GM18498 (cell line): ENCODE results near the gene ZNF330.

Experiments used
- ATAC-seq: cut with Tn5 transposase; IDR thresholded peaks from one replicate; pipeline ENCODE4 v1.9.1; 2021; ENCODE audit warnings: mild to moderate bottlenecking, moderate library complexity; ENCODE audit not compliant: unreplicated experiment

The ZNF330 gene

GRCh38 chr4:141229408-141230101 lies 8.9 kb downstream of the ZNF330 start:
- ATAC-seq = peak; percentile 76

GRCh38 chr4:141233673-141234072 lies 13.0 kb downstream of the ZNF330 start:
- no peak for ATAC-seq

DNA sequence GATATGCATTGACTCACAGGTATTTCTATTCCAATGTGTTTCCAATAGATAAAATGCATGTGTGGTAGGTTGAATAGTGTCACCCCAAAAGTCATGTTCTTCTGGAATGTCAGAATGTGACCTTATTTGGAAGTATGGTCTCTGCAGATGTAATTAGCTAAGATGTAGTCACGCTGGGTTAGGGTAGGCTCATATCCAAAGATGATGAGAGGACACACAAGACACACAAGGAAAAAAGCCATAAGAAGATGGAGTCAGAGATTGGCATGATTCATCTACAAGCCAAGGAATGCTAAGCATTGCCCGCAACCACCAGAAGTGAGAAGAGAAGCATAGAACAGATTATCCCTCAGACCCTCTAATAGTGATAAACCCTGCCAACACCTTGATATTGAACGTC lies 17.5 kb downstream of the ZNF330 start:
- ATAC-seq = no peak

DNA sequence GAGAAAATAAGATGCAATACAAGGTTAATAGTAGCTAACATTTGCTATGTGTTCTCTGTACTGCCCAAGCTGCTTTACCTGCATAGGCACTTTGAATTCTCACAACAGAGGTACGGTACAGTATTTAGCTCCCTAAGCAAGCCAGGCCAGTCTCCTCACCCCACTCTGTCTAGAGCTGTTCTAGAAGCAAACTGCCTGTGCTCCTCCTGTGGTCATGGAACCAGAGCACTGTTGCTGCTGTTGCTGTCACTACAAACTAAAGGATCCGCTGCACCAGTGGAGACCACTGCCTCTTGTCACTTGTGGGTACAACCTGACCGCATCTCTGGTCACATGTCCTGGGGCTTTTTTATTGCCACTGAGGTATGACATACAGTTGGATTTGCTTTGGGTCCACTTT lies 19.6 kb downstream of the ZNF330 start:
- peak; percentile 7 for ATAC-seq

DNA sequence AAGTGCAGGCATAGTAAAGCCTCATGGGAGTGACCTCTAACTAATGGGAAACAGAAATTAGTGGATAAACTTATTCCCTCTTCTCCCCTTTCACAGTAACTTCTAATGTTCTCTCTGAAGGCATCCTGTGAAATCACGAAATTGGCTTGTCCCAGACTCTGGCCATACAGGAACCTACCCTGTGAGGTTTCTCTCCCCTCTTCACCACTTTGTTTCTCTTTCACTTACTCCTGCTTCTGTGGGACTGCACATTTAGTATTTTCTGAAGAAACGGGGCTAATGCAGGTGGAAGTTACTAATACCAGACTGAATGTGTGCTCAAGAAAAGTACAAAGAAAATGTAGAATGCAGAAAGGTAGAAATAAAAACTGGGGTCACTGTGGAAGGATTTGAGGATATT lies 20.0 kb downstream of the ZNF330 start:
- ATAC-seq = peak; percentile 61

GRCh38 chr4:141241986-141242385 lies 21.3 kb downstream of the ZNF330 start:
- ATAC-seq = no peak

DNA sequence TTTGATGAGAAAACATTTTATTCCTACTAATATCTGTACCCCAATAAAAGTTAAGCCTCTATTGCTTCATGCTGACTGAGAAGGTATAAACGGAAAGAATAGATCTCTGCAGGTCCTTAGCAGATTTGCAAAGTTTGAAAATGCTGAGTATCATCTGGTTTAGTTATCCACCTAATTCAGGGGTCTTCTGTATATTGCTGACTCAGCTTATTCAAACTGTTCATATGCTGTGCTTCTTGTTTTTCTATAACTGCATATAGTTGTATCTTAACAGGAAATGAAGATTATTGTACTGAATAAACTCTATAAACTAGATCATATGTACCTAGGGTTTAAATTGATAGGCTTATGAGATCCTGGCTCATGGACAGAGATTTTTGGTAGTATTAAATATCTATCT lies 23.7 kb downstream of the ZNF330 start:
- no peak for ATAC-seq

GRCh38 chr4:141246243-141246642 lies 25.5 kb downstream of the ZNF330 start:
- no peak for ATAC-seq

DNA sequence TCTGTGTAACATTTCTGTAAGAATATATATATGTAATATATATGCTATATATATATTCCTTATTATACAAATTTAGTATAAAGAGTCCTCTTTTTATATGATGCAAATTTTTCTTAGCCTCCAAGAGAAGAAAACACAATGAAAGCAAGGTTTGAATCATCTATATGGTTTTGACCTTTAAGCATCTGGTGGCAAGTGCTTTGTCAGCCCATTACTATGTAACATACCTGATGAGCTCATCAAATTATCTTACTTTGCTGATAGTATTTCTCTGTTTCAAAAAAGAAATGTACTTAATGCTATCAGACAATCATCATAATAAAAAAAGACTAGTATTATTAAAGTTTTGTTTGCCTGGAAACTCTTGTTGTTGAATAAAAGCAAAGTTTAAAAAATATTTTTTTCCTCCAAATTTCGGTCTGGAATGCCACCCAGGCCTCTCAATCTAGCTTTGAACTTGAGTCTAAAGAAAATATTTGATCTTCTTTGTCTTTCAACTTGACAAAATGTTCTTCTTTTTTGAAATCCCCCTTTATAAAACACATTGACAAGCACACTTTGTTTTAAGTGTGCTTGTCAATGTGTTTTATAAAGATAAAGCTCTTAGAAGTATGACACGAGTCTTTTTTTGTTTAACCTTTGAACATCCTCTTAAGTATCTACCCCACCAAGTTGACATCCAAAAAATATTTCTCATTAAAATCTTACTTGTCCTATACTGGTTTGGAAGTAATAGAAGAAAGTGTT lies 26.2 kb downstream of the ZNF330 start:
- ATAC-seq = no peak

- no peak for ATAC-seq
These were observed 26.7 kb downstream of the ZNF330 start for GRCh38 chr4:141247430-141247780.

DNA sequence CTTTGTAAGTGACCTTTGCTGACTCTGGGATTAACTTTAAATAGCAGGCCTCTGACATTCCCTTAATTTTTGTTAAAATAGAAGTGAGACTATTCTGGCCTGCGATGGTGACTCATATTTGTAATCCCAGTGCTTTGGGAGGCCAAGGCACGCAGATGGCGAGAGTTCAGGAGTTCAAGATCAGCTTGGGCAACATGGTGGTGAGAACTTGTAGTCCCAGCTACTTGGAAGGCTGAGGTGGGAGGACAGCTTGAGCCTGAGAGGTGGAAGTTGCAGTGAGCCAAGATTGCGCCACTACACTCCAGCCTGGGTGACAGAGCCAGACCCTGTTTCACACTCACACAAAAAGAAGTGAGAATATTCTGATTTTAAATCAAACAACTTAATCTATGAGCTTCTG lies 27.3 kb downstream of the ZNF330 start:
- ATAC-seq = no peak

- no peak for ATAC-seq
These were observed 27.8 kb downstream of the ZNF330 start for GRCh38 chr4:141248486-141248885.

DNA sequence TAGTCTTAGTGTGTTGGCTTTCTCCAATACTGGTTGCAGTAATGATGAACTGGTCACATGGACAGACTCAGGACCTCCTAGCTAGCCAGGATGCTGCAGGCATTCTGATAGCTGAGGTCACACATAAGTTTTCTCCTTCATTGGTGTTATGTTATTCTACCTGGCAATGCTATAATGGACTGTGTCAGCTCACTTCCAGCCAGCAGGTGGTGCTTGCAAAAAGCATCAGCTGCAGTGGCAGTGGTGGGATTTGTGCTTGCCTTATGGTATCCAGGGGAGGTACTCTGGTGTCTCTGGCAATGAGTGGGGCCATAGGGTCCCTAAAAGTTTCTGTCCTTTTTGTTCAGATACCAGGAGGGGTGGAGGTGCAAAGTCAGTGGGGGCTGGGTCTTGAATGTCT lies 33.6 kb downstream of the ZNF330 start:
- ATAC-seq = no peak

DNA sequence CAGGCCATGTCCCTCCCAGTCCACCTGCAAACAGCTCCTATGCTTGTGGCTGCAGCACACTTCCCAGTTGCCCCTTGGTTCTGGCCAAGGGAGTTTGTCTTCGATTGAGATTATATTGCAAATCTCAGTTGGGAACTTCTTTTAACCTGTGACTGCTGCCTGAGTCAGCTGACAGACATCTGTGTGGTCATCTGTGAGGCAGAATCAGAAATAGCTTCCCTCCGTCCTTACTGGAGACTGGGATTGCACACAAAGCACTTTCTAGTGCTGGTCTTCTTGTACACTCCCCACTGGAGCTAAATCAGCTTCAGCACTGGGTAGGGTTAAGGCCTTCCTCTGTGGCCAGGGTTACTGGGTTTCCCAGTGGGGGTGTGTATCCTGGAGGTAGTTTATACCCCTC lies 34.3 kb downstream of the ZNF330 start:
- no peak for ATAC-seq

- no peak for ATAC-seq
These were observed 37.9 kb downstream of the ZNF330 start for GRCh38 chr4:141258558-141258957.

DNA sequence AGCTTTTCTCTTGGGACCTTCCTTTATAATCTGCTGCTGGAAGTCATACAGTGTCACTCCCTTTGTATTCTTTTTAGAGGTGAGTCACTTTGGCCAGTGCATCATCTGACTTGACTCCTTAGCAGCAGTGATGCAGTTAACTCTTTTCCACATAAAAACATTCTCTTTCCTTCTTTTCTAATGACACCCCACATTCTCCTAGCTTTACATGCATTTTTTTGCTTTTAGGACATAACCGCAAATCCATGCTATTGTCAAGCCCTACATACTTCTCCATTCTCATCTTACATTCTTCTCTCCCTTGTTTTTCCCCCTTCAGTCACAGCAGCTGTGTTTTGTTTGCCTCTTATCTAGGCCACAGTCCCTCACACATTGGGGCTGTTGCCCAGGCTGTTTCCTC lies 55.1 kb downstream of the ZNF330 start:
- no peak for ATAC-seq

GRCh38 chr4:141283152-141283551 lies 62.5 kb downstream of the ZNF330 start:
- ATAC-seq = no peak

GRCh38 chr4:141283563-141283962 lies 62.9 kb downstream of the ZNF330 start:
- no peak for ATAC-seq
